A549 treated with DMSO at 1 μM for 4 hours (cell line): ENCODE data around the gene NKIRAS2. TPM values are rescaled to one million over a fixed set of nuclear protein-coding genes. Genes with fewer than 3 reads are reported as not detected.

Experiments
- total RNA-seq: library from RNA; stranded (reverse); fragments of 200-300 nt; extraction: Qiagen RNA extraction; gene quantifications from 5 replicates; pipeline ENCODE4 v1.2.3, GENCODE V29; 2022; ENCODE audit warnings: low read depth

Gene NKIRAS2
- 44.0 to 50.4 TPM (median 47.4 TPM) in 5 replicates for total RNA-seq

GRCh38 chr17:42019509-42020404, at the start of gene NKIRAS2:
Gene NKIRAS2 (plus strand): TSS chr17:42020090. CDS start chr17:42021578, 1,488 bp downstream.

GRCh38 chr17:42016941-42017865, 2.7 kb upstream of the NKIRAS2 start, which contains the start of gene DNAJC7:
Gene DNAJC7 (minus strand): TSS chr17:42017439. CDS start chr17:42017416, 23 bp downstream.

GRCh38 chr17:42050393-42051012, 30.6 kb downstream of the NKIRAS2 start, which contains the start of gene C17orf113:
Gene C17orf113 (minus strand): TSS chr17:42050601. CDS start chr17:42043376, 7,225 bp downstream.

Other genes starting within 250 kb of the NKIRAS2 start
- gene JUP, start 233.4 kb upstream of the NKIRAS2 start, total RNA-seq: 90.4 to 127 TPM (median 110 TPM) in 5 replicates
- gene P3H4, start 208.1 kb upstream of the NKIRAS2 start, total RNA-seq: 35.3 to 39.9 TPM (median 36.1 TPM) in 5 replicates
- gene FKBP10, start 207.1 kb upstream of the NKIRAS2 start, total RNA-seq: 95.7 to 118 TPM (median 108 TPM) in 5 replicates
- gene NT5C3B, start 183.9 kb upstream of the NKIRAS2 start, total RNA-seq: 104 to 117 TPM (median 110 TPM) in 5 replicates
- gene KLHL10, start 182.3 kb upstream of the NKIRAS2 start, total RNA-seq: 0.05 to 0.22 TPM (median 0.10 TPM) in 5 replicates
- gene KLHL11, start 154.7 kb upstream of the NKIRAS2 start, total RNA-seq: 3.3 to 5.4 TPM (median 4.7 TPM) in 5 replicates
- gene ACLY, start 101.1 kb upstream of the NKIRAS2 start, total RNA-seq: 286 to 343 TPM (median 313 TPM) in 5 replicates
- 1.1 to 1.7 TPM (median 1.4 TPM) in 5 replicates for gene ODAD4, start 89.5 kb upstream of the NKIRAS2 start, total RNA-seq
- gene CNP, start 53.3 kb upstream of the NKIRAS2 start, total RNA-seq: 63.1 to 79.7 TPM (median 74.2 TPM) in 5 replicates
- 106 to 129 TPM (median 121 TPM) in 5 replicates for gene DNAJC7, start 2.7 kb upstream of the NKIRAS2 start, total RNA-seq
- 0.52 to 0.77 TPM (median 0.63 TPM) in 5 replicates for gene C17orf113, start 30.5 kb downstream of the NKIRAS2 start, total RNA-seq
- 0.11 to 0.45 TPM (median 0.24 TPM) in 5 replicates for gene ZNF385C, start 78.4 kb downstream of the NKIRAS2 start, total RNA-seq
- gene DHX58, start 92.6 kb downstream of the NKIRAS2 start, total RNA-seq: 0.32 to 0.55 TPM (median 0.37 TPM) in 5 replicates
- 40.1 to 60.3 TPM (median 53.1 TPM) in 5 replicates for gene KAT2A, start 101.3 kb downstream of the NKIRAS2 start, total RNA-seq
- not detected in 5 replicates for gene HSPB9, start 102.7 kb downstream of the NKIRAS2 start, total RNA-seq
- gene RAB5C, start 134.9 kb downstream of the NKIRAS2 start, total RNA-seq: 239 to 275 TPM (median 258 TPM) in 5 replicates
- 0.31 to 0.60 TPM (median 0.44 TPM) in 5 replicates for gene KCNH4, start 161.1 kb downstream of the NKIRAS2 start, total RNA-seq
- gene HCRT, start 165.4 kb downstream of the NKIRAS2 start, total RNA-seq: 0.32 TPM in 1 of 5 replicates, not detected in the others
- 19.4 to 22.0 TPM (median 20.4 TPM) in 5 replicates for gene GHDC, start 174.4 kb downstream of the NKIRAS2 start, total RNA-seq